GM18502 (cell line): Measurements from ENCODE around the gene ZNF773.
"Not testable (repeated sequence)": the region's sequence is repeated elsewhere in the genome, so short reads cannot be mapped to it uniquely, and the experiment has no call there.

Experiments
- ATAC-seq: cut with Tn5 transposase; IDR thresholded peaks from one replicate; pipeline ENCODE4 v1.9.1; 2021; ENCODE audit warnings: mild to moderate bottlenecking; ENCODE audit not compliant: unreplicated experiment, poor library complexity

ZNF773 gene

DNA sequence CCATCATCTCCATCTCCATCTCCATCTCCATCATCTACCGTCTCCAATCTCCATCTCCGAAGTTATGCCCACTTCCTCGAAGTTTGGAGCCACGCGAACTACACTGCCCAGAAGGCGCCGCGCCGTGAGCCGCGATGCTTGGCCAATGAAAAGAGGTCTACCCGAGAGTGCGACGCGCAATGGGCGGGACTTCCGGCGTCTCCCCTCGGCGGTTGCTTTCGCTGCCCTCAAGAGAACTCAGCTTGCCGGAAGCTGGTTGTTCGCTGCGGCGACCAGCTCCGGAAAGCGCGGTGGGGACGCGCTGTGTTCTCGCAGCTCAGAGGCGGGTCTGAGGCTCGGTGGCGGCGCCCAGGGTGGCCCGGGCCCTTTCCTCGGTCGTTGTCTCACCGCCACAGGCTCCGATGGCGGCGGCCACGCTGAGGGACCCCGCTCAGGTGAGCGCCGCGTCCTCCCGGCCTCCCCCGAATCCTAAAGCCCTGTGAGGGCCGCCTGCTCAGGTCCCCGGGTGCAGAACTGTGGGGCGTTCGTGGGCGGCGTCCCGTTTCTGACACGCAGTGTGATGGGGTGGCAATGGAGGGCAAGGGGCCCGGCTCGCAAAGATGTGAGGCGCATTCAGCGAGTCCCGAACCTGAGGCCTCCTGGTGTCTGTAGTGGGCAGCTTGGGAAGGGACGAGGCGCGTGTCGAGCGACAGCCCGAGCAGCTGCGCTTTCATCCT lies at the start of gene ZNF773:
ZNF773 (plus strand) TSS at position 259 of the 716 bp plus-strand sequence; CDS start at position 402, 143 bp downstream.
- ATAC-seq = peak; percentile 96

GRCh38 chr19:57452307-57452706 lies 47.4 kb upstream of the ZNF773 start:
- ATAC-seq = no peak

DNA sequence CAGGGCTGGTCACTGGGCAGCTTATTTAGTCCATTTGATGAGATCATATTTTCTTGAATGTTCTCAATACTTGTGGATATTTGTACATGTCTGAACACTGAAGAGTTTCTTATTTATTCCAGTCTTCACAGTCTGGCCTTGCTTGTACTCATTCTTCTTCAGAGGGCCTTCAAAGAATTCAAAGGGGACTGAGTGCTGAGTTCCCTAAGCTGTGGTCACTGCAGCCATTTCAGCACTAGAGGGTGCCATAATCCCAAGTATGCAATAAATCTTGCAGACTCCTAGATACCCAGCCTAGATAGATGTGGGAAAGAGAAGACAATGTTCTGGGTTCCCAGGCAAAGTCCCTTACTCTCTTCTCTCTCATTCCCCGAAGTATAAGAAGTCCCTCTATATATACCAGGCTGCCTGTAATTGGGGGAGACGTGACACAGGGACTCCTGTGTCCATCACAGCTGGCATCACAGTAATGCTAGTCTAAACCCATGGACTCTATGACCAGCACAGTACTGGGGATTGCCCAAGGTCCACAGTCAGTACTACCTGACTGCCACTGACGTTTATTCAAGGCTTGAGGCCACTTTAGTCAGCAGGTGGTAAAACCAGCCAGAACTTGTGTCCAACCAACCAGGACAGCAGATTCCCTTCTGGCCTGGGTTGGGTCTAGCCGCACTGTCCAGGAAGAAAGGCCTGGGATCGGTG lies 33.9 kb upstream of the ZNF773 start:
- ATAC-seq = no peak

GRCh38 chr19:57466489-57466888 lies 33.2 kb upstream of the ZNF773 start:
- ATAC-seq = no peak

DNA sequence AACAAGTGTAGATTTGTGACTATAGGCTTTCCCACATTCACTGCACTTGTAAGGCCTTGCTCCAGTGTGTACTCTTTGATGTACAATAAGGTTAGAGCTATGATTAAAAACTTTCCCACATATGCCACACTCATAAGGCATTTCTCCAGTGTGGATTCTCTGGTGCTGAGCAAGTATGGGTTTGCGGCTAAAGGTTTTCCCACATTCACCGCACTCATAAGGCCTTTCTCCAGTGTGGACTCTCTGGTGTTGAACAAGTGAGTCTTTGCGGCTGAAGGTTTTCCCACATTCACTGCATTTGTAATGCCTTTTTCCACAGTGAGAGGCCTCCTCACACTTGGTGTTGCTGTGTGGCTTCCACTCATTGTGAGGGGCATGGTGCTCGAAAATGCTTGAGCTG lies 26.1 kb upstream of the ZNF773 start:
- no peak for ATAC-seq

DNA sequence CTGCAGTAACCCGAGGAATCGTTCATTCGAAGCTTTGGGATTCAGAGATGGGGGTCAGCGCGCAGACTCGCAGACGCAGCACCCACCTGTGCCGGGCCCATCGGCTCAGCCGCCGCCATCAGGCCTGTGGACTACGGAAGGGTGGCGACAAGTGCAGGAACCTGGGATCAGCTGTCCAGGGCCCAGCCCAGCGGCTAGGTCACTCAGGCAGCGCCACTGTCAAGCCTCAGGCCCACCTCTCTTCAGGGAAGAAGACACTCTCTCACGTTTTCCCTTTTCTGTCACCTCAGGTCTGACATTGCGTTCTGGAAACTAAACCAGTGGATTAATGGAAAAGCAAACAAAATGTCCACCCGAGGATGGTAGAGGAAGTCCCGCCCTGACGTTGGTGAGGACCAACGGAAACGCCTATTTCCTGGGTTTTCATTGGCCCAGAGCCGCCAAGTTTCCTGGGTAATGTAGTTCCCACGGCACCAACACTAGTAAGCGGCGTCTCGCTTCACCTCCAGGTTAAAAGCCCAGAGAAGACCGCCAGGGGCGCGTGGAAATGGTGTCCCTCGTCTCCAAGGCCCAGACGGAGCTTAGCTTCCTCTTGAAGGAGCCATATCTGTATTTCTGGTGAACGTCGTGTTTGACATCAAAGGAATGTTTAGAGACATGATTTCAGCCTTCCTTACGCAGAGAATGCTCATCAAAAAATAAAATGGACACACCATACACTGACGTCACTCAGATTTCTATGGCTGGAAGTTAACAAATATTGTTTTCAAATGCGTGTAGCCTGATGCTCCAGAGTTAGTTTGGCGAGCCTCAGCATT lies 22.3 kb upstream of the ZNF773 start, which contains the start of gene ZNF772:
ZNF772 (minus strand) TSS at position 376 of the 818 bp plus-strand sequence; CDS start at position 119, 257 bp downstream.
- ATAC-seq = peak; percentile 94

- peak; percentile 95 for ATAC-seq
Observed at GRCh38 chr19:57487477-57488298, 12.1 kb upstream of the ZNF773 start, which contains the start of gene ZNF419. ZNF419 (plus strand) TSS chr19:57487750; CDS start chr19:57487951, 201 bp downstream.

DNA sequence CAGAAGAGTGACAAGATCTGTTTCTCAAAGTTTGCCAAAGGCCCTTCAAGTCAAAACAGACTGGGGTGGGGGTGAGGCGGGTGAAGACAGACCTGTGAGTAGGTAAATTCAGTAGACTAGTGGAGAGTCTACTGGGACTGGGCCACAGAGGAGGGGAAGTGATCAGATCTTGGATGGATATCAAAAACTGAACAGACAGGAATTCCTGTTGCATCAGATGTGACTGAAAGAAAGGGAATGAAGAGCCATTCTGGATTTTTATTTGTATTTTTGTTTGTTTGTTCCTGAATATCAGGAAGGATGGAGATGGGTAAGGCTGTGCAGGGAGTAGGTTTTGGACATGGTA lies 11.5 kb upstream of the ZNF773 start:
- not testable (repeated sequence) for ATAC-seq

GRCh38 chr19:57499332-57499679 lies 432 bp upstream of the ZNF773 start:
- not testable (repeated sequence) for ATAC-seq

DNA sequence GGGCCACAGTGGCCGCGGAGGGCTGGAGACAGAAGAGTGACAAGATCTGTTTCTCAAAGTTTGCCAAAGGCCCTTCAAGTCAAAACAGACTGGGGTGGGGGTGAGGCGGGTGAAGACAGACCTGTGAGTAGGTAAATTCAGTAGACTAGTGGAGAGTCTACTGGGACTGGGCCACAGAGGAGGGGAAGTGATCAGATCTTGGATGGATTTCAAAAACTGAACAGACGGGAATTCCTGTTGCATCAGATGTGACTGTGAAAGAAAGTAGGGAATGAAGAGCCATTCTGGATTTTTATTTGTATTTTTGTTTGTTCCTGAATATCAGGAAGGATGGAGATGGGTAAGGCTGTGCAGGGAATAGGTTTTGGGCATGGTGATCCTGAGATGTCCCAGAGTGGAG lies 662 bp downstream of the ZNF773 start:
- not testable (repeated sequence) for ATAC-seq

DNA sequence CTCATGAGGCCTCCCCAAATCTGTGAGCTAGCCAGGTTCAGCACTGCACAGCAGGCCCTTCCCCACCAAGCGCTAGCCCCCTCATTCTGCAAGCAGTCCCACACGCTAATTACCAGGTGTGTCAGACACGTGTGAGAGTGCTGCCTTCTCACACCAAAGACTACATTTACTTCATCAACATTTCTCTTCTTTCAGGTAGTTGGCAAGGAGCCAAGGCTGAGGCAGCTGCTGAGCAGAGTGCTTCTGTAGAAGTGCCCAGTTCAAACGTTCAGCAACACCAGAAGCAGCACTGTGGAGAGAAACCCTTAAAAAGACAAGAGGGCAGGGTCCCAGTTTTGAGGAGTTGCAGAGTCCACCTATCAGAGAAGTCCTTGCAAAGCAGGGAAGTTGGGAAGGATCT lies 6.4 kb downstream of the ZNF773 start:
- ATAC-seq = no peak

- ATAC-seq = no peak
Observed at GRCh38 chr19:57511484-57511883, 11.7 kb downstream of the ZNF773 start.

DNA sequence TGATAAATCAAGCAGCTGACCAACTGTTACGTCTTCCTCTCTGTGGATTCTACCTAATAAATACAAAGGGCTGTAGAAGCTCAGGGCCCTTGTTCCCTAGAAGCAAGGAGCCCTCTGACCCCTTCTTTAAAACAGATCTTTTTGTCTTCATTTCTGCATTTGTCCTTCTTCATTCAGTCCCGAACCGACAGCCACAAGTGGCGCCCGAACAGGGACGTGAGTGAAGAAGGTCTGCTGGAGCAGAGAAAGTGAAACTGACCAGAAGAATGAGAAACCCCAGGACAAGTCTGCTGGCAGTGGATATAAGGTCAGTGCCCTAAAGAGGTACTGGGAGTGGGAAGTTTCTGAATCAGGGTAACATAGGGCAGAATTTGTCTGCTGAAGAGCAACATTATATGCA lies 13.1 kb downstream of the ZNF773 start:
- ATAC-seq = no peak

GRCh38 chr19:57515255-57515654 lies 15.5 kb downstream of the ZNF773 start:
- no peak for ATAC-seq

DNA sequence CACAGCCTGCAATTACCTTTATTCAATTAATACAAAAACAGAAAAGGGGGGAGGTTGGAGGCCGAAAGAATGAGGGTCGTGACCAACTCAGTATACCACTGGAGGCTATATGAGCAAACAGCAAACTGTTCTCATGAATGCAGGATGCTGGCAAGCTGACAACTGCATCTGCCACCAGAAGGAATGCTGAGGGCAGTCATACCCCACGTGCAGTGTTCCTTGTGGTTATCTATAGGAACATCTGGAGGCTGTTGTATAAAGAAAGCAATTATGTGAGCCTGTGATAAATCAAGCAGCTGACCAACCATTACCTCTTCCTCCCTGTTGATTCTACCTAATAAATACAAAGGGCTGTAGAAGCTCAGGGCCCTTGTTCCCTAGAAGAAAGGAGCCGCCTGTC lies 18.3 kb downstream of the ZNF773 start:
- not testable (repeated sequence) for ATAC-seq

DNA sequence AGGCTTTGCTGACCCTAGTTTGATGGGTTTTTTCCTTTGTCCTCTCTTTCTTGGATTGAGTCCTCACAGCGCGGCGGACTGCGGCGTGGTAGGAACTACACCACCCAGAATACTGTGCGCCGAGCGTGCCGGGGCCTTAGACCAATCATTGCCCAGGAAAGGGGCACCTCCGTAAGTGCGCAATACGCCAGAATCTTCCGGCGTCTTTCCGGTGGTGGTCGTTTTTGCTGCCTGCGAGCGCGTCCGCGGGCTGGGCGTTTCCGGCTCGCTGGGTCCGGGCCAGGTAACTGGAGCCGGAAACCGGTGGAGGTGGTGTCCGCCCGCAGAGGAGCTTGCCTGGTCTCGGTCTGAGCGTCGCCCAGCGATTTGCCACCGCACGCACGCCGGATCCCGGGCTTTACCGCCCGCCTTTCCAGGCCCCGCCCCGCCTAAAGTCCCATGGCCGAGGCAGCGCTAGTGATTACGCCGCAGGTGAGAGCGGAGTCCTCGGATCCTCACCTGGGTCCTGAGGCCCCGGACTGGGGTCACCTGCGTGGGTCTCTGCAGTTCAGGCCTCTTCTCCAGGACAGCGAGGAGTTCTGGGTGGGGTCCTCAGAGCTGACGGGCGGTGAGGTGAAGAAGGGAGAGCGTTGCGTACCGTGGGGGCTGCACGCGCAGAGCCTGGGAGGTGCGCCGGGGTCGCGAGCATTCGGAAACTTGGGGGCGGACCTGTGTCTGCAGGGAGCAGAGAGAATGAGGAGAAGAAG lies 27.6 kb downstream of the ZNF773 start, which contains the start of gene ZNF549:
ZNF549 (plus strand) TSS at position 221 of the 746 bp plus-strand sequence; CDS start at position 439, 218 bp downstream.
- ATAC-seq = peak; percentile 97

DNA sequence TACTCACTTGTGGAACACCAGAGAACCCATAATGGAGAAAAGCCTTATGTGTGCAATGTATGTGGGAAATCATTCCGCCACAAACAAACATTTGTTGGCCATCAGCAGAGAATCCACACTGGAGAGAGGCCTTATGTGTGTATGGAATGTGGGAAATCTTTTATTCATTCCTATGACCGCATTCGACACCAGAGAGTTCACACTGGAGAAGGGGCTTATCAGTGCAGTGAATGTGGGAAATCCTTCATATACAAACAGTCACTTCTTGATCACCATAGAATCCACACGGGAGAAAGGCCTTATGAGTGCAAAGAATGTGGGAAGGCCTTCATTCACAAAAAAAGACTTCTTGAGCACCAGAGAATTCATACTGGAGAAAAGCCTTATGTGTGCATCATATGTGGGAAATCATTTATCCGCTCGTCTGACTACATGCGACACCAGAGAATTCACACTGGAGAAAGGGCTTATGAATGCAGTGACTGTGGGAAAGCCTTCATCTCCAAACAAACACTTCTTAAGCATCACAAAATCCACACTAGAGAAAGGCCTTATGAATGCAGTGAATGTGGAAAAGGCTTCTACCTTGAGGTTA lies 38.3 kb downstream of the ZNF773 start:
- ATAC-seq = no peak

DNA sequence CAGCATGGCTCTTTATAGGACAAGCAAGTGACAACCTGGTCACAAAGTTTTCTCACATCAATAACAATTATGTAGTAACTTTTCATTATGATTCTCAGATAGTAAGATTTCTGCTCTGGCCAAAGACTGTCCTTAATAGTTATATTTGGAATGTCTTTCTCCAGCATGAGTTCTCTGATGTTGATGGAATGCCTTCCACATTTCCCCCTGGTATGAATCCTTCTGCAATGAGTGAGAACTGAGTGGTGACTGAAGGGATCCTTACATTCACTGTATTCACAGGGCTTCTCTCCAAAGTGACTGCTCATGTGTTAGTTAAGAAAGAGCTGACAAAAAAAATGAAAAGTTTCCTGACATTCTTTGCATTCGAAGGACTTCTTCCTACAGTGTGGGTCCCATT lies 46.8 kb downstream of the ZNF773 start:
- ATAC-seq = no peak

GRCh38 chr19:57552432-57552831 lies 52.7 kb downstream of the ZNF773 start:
- ATAC-seq = no peak
